ENCODE results near the gene PM20D1. TPM values are rescaled to one million over a fixed set of nuclear protein-coding genes. Genes with fewer than 3 reads are reported as not detected.
A peak's percentile ranks its signal among the peaks of the same experiment; 100 is the strongest.

PM20D1 gene
- total RNA-seq, 1 experiment from 2014 or later, result not detected

GRCh38 chr1:205794011-205794730 is 55.8 kb downstream of the PM20D1 start:
- Histone ChIP-seq H3K36me3 (peaks cover 67% of the 10 kb centered on the region), H3K27me3 (no peaks in the 10 kb centered on the region), H3K4me3 (no peak overlapping the region), H3K9me3 (no peaks in the 10 kb centered on the region)
- no peak for DNase-seq

- no peaks in the 10 kb centered on the region for H3K9me3 ChIP-seq
- H3K4me3 ChIP-seq, result no peak overlapping the region
- H3K36me3 ChIP-seq, result peaks cover 60% of the 10 kb centered on the region
- DNase-seq, result no peak
- no peaks in the 10 kb centered on the region for H3K27me3 ChIP-seq
These were observed 56.8 kb downstream of the PM20D1 start for GRCh38 chr1:205792961-205793673.

- H3K4me3 ChIP-seq, result no peak overlapping the region
- H3K36me3 ChIP-seq, result peaks cover 56% of the 10 kb centered on the region
- no peaks in the 10 kb centered on the region for H3K27me3 ChIP-seq
- no peaks in the 10 kb centered on the region for H3K9me3 ChIP-seq
- no peak for DNase-seq
These were observed 57.5 kb downstream of the PM20D1 start for GRCh38 chr1:205792481-205792881.

GRCh38 chr1:205791568-205792180 is 58.3 kb downstream of the PM20D1 start:
- DNase-seq, result peak; percentile 43
- Histone ChIP-seq H3K36me3 (peaks cover 50% of the 10 kb centered on the region), H3K27me3 (no peaks in the 10 kb centered on the region), H3K4me3 (no peak overlapping the region), H3K9me3 (no peaks in the 10 kb centered on the region)

- no peak for DNase-seq
- Histone ChIP-seq H3K4me3 (no peak overlapping the region), H3K27me3 (no peaks in the 10 kb centered on the region), H3K36me3 (peaks cover 20% of the 10 kb centered on the region), H3K9me3 (no peaks in the 10 kb centered on the region)
These were observed 62.5 kb downstream of the PM20D1 start for GRCh38 chr1:205787287-205787916.

- Histone ChIP-seq H3K36me3 (peaks cover 20% of the 10 kb centered on the region), H3K4me3 (no peak overlapping the region), H3K27me3 (no peaks in the 10 kb centered on the region), H3K9me3 (no peaks in the 10 kb centered on the region)
- no peak for DNase-seq
These were observed 63.3 kb downstream of the PM20D1 start for GRCh38 chr1:205786601-205787000.

GRCh38 chr1:205785446-205785845 is 64.5 kb downstream of the PM20D1 start:
- H3K4me3 ChIP-seq, result no peak overlapping the region
- no peak for DNase-seq
- H3K36me3 ChIP-seq, result peaks cover 9% of the 10 kb centered on the region
- H3K9me3 ChIP-seq, result no peaks in the 10 kb centered on the region
- H3K27me3 ChIP-seq, result no peaks in the 10 kb centered on the region

- peak; percentile 91 for DNase-seq
- Histone ChIP-seq H3K27me3 (no peaks in the 10 kb centered on the region), H3K36me3 (no peaks in the 10 kb centered on the region), H3K9me3 (no peaks in the 10 kb centered on the region), H3K4me3 (no peak overlapping the region)
These were observed 66.0 kb downstream of the PM20D1 start for GRCh38 chr1:205783904-205784303.

- no peaks in the 10 kb centered on the region for H3K27me3 ChIP-seq
- no peak overlapping the region for H3K4me3 ChIP-seq
These were observed 66.5 kb downstream of the PM20D1 start for GRCh38 chr1:205783433-205783795.

GRCh38 chr1:205782627-205783432 is 67.1 kb downstream of the PM20D1 start:
- H3K9me3 ChIP-seq, result no peaks in the 10 kb centered on the region
- H3K4me3 ChIP-seq, result no peak overlapping the region
- H3K27me3 ChIP-seq, result no peaks in the 10 kb centered on the region
- no peaks in the 10 kb centered on the region for H3K36me3 ChIP-seq
- DNase-seq, result peak; percentile 62

More at GRCh38 chr1:205783433-205783795, 66.5 kb downstream of the PM20D1 start:
- Histone ChIP-seq H3K9me3 (no peaks in the 10 kb centered on the region), H3K36me3 (no peaks in the 10 kb centered on the region)
- DNase-seq, result no peak

- Histone ChIP-seq H3K36me3 (no peaks in the 10 kb centered on the region), H3K27me3 (no peaks in the 10 kb centered on the region), H3K4me3 (no peak overlapping the region), H3K9me3 (no peaks in the 10 kb centered on the region)
- DNase-seq, result no peak
These were observed 69.6 kb downstream of the PM20D1 start for GRCh38 chr1:205780335-205780734.

Other genes starting within 250 kb of the PM20D1 start
- gene ELK4, start 218.1 kb downstream of the PM20D1 start, total RNA-seq (2014; rRNA removed; shearing (Covaris generic); ENCODE audit: low replicate concordance), result 16.5 and 20.9 TPM in 2 replicates
- gene SLC45A3, start 169.6 kb downstream of the PM20D1 start, total RNA-seq (2014; rRNA removed; shearing (Covaris generic); ENCODE audit: low replicate concordance), result 1.7 and 3.2 TPM in 2 replicates
- gene NUCKS1, start 100.0 kb downstream of the PM20D1 start, total RNA-seq (2014; rRNA removed; shearing (Covaris generic); ENCODE audit: low replicate concordance), result 228 and 336 TPM in 2 replicates
- gene RAB29, start 74.7 kb downstream of the PM20D1 start, total RNA-seq (2014; rRNA removed; shearing (Covaris generic); ENCODE audit: low replicate concordance), result 13.6 and 18.5 TPM in 2 replicates
- 5.6 and 7.2 TPM in 2 replicates for gene SLC41A1, start 36.9 kb downstream of the PM20D1 start, total RNA-seq (2014; rRNA removed; shearing (Covaris generic); ENCODE audit: low replicate concordance)
- gene SLC26A9, start 93.3 kb upstream of the PM20D1 start, total RNA-seq (2014; rRNA removed; shearing (Covaris generic); ENCODE audit: low replicate concordance), result not detected in 2 replicates
- gene RAB7B, start 153.3 kb upstream of the PM20D1 start, total RNA-seq (2014; rRNA removed; shearing (Covaris generic); ENCODE audit: low replicate concordance), result 17.5 and 25.7 TPM in 2 replicates
- not detected in 2 replicates for gene CTSE, start 173.8 kb upstream of the PM20D1 start, total RNA-seq (2014; rRNA removed; shearing (Covaris generic); ENCODE audit: low replicate concordance)
- not detected in 2 replicates for gene RHEX, start 203.0 kb upstream of the PM20D1 start, total RNA-seq (2014; rRNA removed; shearing (Covaris generic); ENCODE audit: low replicate concordance)

All from MG63 (cell line).